Neuron (in vitro differentiated cells): ENCODE results near the gene NFE2L2.
A peak's percentile ranks its signal among the peaks of the same experiment; 100 is the strongest.
"Not testable (repeated sequence)": the region's sequence is repeated elsewhere in the genome, so short reads cannot be mapped to it uniquely, and the experiment has no call there.

Experiments
- H2AFZ ChIP-seq: one replicate; pipeline ENCODE4 v1.6.1; 2013; ENCODE audit warnings: low read depth, mild to moderate bottlenecking, inconsistent platforms, low read length, moderate library complexity
- H3K27me3 ChIP-seq: one replicate; pipeline ENCODE4 v1.6.1; 2013; ENCODE audit warnings: low read length; ENCODE audit not compliant: insufficient read depth
- H3K36me3 ChIP-seq: one replicate; pipeline ENCODE4 v1.6.1; 2013; ENCODE audit warnings: low read length; ENCODE audit not compliant: insufficient read depth
- H3K4me1 ChIP-seq: one replicate; pipeline ENCODE4 v1.6.1; 2013; ENCODE audit warnings: low read length; ENCODE audit not compliant: insufficient read depth
- H3K4me3 ChIP-seq: 2 replicates; pipeline ENCODE4 v1.5.1; 2013; ENCODE audit warnings: mild to moderate bottlenecking, low read length, moderate library complexity
- H3K9me3 ChIP-seq: one replicate; pipeline ENCODE4 v1.6.1; 2013; ENCODE audit warnings: low read length

Gene NFE2L2

DNA sequence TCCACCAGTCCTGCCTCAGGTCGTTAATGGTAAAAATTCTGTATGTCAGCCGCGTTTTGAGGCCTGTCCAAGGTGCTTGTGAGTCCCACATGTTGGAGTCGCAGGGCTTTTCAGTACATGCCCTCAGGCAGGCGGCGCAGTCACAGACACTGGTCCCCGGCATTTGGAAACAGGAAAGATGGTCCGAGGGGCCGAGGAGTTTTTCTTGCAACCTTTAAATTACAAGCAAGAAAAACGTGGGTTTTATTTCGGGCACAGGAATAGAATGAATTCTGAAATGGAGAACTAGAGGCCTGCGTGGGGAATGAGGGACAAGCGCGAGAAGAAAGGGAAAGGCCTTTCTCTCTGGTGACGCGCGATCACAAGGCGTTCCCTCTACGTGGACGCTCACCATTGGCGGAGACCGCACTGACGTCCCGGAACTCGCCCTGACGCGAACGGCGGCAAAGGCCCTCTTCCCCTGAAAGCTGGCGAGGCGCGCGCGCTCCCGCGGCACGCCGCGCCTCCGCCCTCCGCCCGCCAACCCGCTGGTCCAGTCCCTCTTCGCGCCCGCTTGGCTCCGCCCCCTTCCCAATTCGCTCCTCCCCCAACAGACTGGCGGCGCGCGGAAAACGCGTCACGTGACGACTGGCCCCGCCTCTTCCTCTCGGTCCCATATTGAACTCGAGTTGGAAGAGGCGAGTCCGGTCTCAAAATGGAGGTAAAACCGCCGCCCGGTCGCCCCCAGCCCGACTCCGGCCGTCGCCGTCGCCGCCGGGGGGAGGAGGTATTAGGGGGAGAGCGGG lies 52.2 kb downstream of the NFE2L2 start, which contains the start of gene HNRNPA3:
Gene HNRNPA3 (plus strand): TSS at position 689 of the 785 bp plus-strand sequence. CDS start 6 bp downstream, at position 695.
- peaks cover 25% of the 10 kb centered on the region for H3K4me1 ChIP-seq
- peak within 1 kb of the TSS; percentile 42 for H2AFZ ChIP-seq
- H3K9me3 ChIP-seq, result no peaks in the 10 kb centered on the region
- H3K27me3 ChIP-seq, result no peaks in the 10 kb centered on the region
- peaks cover 29% of the 10 kb centered on the region for H3K36me3 ChIP-seq
- H3K4me3 ChIP-seq, result peak within 1 kb of the TSS; percentile 98

DNA sequence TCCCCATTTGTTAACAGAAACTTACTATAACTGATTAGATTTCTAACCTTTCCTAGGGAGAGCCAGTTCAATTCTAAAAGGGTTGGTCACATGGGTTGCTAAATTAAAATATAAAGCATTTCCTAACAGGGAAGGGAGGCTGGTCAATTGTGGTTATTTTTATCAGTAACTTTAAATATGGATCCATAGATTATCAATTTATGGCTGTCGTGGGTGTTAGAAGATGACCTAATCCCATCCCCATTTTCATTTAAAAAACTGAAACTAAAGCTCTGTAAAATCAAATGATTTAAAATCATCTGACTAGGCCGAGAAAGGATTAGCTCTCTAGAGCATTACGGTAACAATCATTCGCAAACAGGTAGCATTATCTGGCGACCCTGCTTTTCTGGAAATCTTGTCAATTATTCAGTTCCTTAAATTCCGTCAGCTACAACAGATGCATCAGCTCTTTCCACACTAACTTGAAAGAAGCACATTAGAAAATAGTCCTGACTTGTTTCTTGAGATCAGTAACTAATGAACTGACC lies 52.9 kb downstream of the NFE2L2 start:
- no peaks in the 10 kb centered on the region for H3K9me3 ChIP-seq
- H3K4me1 ChIP-seq, result peaks cover 25% of the 10 kb centered on the region
- H3K27me3 ChIP-seq, result no peaks in the 10 kb centered on the region

GRCh38 chr2:177211169-177211568 lies 53.4 kb downstream of the NFE2L2 start:
- H3K4me3 ChIP-seq, result peak overlapping the region; percentile 97
- peaks cover 17% of the 10 kb centered on the region for H3K36me3 ChIP-seq
- no peak overlapping the region for H2AFZ ChIP-seq
- H3K9me3 ChIP-seq, result no peaks in the 10 kb centered on the region
- H3K27me3 ChIP-seq, result no peaks in the 10 kb centered on the region
- H3K4me1 ChIP-seq, result peaks cover 25% of the 10 kb centered on the region

More for the DNA sequence above, 52.9 kb downstream of the NFE2L2 start:
- peak overlapping the region; percentile 42 for H2AFZ ChIP-seq
- peaks cover 22% of the 10 kb centered on the region for H3K36me3 ChIP-seq
- H3K4me3 ChIP-seq, result peak overlapping the region; percentile 97

GRCh38 chr2:177207101-177207500 lies 57.4 kb downstream of the NFE2L2 start:
- no peaks in the 10 kb centered on the region for H3K36me3 ChIP-seq
- H3K9me3 ChIP-seq, result no peaks in the 10 kb centered on the region
- H3K4me3 ChIP-seq, result no peak overlapping the region
- peaks cover 12% of the 10 kb centered on the region for H3K4me1 ChIP-seq
- no peak overlapping the region for H2AFZ ChIP-seq
- H3K27me3 ChIP-seq, result no peaks in the 10 kb centered on the region

DNA sequence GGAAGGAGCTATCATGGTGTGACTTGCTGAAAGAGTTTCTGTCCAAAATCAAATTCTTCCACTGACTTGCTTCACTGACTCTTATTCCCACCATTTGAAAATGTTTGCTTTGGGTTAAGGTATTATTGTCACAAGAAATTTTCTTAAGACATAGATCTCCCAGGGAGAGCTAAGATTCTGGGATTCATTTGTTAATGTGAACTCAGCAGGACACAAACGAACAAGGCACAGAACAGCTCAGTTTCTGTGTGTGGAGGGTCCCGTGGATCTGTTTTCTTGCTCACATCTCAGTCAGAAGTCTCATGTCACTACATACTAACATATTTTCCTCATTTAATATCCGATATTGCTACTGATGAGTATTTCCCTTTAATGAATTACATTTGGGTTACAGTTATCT lies 60.1 kb downstream of the NFE2L2 start:
- H3K36me3 ChIP-seq, result no peaks in the 10 kb centered on the region
- no peaks in the 10 kb centered on the region for H3K9me3 ChIP-seq
- no peaks in the 10 kb centered on the region for H3K4me1 ChIP-seq
- H3K27me3 ChIP-seq, result no peaks in the 10 kb centered on the region
- no peak overlapping the region for H2AFZ ChIP-seq
- no peak overlapping the region for H3K4me3 ChIP-seq

GRCh38 chr2:177201919-177202346 lies 62.6 kb downstream of the NFE2L2 start:
- no peaks in the 10 kb centered on the region for H3K4me1 ChIP-seq
- H3K9me3 ChIP-seq, result no peaks in the 10 kb centered on the region
- no peaks in the 10 kb centered on the region for H3K27me3 ChIP-seq
- no peak overlapping the region for H3K4me3 ChIP-seq
- H2AFZ ChIP-seq, result no peak overlapping the region
- no peaks in the 10 kb centered on the region for H3K36me3 ChIP-seq

GRCh38 chr2:177200419-177200818 lies 64.1 kb downstream of the NFE2L2 start:
- not testable (repeated sequence) for H2AFZ ChIP-seq, H3K4me3 ChIP-seq, H3K27me3 ChIP-seq, H3K9me3 ChIP-seq, H3K4me1 ChIP-seq, H3K36me3 ChIP-seq

GRCh38 chr2:177195194-177195593 lies 69.3 kb downstream of the NFE2L2 start:
- Histone ChIP-seq H3K27me3 (no peaks in the 10 kb centered on the region), H3K4me3 (no peak overlapping the region), H3K36me3 (no peaks in the 10 kb centered on the region), H3K4me1 (no peaks in the 10 kb centered on the region), H2AFZ (no peak overlapping the region), H3K9me3 (no peaks in the 10 kb centered on the region)

DNA sequence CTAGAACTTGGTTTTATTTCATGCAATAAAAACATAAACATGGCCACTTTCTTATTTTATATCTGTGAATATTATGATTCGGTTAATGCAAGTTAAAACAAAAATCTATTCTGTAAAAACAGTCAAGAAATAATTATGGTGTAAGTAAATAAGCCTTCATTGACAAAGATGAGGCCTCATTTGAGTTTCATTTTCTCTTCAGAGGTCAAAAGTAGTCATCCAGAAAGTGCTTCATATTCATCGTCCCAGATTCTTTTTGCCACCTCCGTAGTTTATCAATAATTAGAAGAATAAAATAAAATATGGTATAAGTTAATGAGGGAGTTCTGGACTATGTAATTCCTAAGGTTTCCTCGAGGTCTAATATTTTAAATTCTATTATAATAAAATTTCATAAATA lies 71.3 kb downstream of the NFE2L2 start:
- H3K4me3 ChIP-seq, result no peak overlapping the region
- H2AFZ ChIP-seq, result no peak overlapping the region

DNA sequence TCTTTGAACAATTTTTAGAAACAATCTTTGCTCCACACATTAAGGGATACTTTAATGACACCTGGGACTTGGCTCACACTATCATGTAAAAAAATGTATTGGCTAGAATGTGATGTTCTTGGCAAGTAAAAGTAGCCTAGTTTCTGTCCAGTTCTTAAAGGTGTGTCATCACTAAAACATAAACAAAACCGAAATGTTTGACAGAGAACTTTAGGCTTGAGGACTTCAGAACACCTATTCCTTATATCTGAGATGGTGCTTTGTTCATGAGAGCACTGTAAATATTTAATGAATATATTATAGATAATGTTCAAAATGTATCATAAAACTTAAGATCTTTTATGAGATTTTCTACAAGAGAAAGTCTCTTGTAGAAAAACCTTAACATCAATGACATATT lies 71.7 kb downstream of the NFE2L2 start:
- Histone ChIP-seq H3K36me3 (no peaks in the 10 kb centered on the region), H3K4me3 (no peak overlapping the region), H3K27me3 (no peaks in the 10 kb centered on the region), H3K9me3 (no peaks in the 10 kb centered on the region), H3K4me1 (no peaks in the 10 kb centered on the region), H2AFZ (no peak overlapping the region)

More for the DNA sequence above, 71.3 kb downstream of the NFE2L2 start:
- H3K27me3 ChIP-seq, result no peaks in the 10 kb centered on the region
- no peaks in the 10 kb centered on the region for H3K4me1 ChIP-seq
- no peaks in the 10 kb centered on the region for H3K9me3 ChIP-seq
- H3K36me3 ChIP-seq, result no peaks in the 10 kb centered on the region

DNA sequence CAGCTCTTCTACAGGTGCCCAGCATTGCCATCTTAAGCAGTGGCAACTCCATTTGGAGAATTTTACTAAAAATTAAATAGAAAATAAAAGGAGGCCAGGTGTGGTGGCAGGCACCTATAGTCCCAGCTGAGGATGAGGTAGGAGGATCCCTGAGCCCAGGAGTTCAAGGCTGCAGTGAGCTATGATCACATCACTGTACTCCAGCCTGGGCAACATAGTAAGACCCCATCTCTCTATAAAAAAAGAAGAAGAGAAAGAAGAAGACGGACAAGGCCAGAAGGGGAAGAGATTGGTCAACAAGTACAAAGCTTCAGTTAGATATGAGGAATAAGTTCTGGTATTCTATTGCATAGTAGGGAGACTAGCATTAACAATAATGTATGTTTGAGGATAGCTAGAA lies 73.6 kb downstream of the NFE2L2 start:
- H3K27me3 ChIP-seq, result no peaks in the 10 kb centered on the region
- H3K4me3 ChIP-seq, result no peak overlapping the region
- H3K36me3 ChIP-seq, result no peaks in the 10 kb centered on the region
- H2AFZ ChIP-seq, result no peak overlapping the region
- no peaks in the 10 kb centered on the region for H3K9me3 ChIP-seq
- no peaks in the 10 kb centered on the region for H3K4me1 ChIP-seq

DNA sequence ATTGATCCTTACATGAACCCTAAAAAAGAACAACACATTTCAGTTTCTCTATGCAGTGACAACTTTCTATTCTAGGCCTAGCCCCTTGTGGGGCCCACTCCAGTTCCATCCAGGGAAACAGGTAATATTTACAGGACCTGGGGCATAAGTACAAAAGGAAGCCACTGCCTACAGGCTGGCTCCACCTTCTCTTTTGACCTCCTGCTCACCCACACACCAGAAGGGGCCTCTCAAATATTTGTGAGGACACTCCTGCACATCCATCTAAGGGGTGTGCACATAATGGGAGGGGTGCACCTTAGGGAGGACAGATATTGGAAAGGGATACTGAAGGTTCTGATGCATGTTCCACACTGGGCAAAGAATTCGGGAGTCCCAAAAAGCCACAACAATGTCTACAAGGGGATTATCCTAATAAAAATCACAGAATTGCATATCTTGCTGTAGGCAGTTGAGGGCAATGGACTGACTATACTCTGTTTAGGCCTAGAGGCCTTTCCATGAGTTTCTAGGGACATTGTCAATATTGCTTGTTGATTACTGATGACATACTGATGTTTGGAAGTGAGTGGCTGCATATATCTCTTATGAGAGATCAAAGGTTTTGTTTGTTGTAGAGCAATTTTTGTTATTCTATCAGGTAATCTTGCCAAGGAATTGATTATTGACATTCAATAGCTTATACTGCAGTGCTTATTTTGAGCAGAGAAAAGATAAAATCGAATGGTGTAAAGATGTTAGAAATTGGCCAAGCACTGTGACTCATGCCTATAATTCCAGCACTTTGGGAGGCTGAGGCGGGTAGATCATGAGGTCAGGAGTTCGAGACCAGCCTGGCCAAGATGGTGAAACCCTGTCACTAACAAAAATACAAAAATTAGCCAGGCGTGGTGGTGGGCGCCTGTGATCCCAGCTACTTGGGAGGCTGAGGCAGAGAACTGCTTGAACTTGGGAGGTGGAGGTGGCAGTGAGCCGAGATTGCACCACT lies 75.8 kb downstream of the NFE2L2 start:
- Histone ChIP-seq H3K4me3 (no peak overlapping the region), H2AFZ (no peak overlapping the region), H3K27me3 (no peaks in the 10 kb centered on the region), H3K36me3 (no peaks in the 10 kb centered on the region), H3K9me3 (no peaks in the 10 kb centered on the region), H3K4me1 (no peaks in the 10 kb centered on the region)
